Measurements from ENCODE around the gene OR6N1.

The OR6N1 gene

DNA sequence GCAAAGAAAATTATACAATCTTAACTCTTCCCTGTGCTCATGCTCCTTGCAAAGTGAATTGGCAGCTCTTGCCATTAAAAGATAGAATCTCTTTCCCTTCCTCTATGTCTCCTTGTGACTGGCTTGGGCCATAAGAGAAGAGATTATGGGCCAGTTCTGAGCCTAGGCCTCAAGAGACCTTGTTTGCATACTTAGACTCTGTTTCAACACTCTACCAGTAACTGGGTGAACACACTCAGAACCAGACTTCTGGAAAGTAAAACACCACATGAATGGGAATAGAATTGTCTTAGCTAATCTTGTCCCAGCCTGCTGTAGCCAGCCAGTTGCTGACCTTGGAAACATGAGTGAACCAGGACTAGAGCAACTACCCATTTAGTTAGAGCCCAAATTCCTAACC, 36.1 kb downstream of the OR6N1 start:
- no peak for DNase-seq

DNA sequence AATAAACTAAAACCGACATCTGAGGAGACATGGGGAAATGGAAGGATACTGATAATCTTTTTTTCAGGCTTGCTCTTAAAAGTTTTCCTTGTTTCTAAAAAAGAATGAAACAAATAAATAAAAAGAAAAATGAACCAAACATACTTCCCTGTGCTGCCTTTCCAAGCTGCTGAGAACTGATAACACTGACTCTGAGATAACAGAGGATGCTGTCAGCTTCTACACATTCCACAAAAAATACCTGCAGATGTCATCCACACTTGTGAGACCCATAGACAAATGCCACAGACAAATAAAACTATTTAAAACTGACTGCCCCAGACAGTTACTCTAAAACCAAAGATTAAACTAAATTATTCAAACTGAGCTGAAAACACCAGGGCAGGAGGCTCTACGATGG, 39.5 kb downstream of the OR6N1 start:
- no peak for DNase-seq

DNA sequence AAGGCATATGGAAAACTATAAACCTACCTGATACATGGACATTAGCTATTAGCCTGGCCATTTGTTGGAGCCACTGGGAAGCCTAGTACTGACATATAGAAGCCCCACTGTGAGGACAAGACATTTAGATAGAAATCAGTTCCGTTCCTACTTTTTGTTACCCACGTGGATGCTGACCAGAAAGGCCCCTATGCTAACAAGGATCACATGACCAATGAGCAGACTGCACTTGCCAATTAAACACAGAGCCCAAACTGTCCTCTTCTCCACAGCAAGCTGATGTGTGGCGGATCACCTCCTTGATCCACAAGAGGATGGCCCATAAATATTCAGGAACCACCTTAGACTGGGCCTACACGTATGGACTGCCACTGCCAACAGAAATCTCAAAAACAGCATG, 40.3 kb downstream of the OR6N1 start:
- no peak for DNase-seq

DNA sequence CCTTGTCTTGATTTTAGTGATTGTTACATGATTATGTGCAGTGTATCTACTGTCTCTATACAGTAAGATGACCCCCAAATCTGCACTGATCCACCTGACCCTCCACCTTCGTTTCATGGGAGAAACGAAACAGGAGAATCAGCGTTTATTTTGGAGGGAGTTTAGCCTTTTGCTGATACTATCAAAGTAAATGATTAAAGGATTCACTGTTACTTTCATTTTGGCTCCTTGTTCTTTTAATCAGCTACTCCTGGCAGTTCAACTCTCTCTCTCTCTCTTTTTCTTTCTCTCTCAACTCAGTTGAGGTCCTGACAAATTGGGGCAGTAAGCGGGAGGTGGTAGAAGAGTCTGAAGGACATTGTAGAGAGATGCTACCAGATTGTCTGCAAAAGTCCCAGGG, 41.5 kb downstream of the OR6N1 start:
- no peak for DNase-seq

DNA sequence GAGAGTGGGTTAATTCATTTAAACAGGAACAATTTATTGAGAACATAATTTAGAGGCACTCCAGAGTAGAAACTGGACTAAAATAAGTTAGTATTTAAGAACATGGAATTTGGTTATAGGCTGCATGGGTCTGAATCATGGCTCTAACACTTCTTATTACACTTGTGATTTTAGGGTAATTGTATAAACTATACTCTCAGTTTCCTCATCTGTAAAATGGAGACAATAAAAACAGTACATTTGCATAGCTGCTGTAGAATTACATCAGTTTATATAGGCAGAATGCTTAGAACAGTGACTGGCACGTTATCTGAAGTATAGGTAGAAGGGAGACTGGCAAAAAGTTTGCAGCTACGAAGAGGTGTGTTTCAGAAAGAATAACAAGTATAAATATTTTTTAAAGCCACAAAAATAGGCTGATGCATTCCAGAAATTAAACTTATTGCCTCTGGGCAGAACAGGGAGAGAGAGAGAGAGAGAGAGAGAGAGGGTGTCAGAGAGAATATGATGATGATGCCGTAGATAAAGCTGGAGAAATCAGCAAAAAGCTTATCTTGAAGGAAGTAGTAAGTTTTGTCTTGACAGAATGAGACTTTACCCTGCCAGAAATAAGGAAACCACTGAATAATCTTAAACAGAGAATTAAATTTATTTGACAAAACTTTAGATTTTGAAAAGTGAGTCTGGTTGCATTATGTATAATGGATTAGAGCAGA, 43.3 kb downstream of the OR6N1 start:
- no peak for DNase-seq

DNA sequence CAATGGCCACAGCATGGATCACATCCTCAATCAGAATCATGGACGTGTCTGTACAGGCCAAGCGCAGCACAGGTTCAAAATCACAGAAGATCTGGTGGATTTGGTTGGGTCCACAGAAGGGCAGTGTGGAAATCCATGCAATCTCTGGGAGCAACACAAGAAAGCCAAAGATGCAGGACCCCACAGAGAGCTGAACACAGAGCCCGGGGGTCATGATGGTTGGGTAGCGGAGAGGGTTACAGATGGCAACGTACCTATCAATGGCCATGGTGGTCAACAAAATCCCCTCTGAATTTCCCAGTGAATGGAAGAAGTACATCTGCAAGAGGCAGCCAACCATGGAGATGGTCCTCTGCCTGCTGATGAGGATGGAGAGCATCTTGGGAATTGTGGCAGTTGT, 47.6 kb downstream of the OR6N1 start:
- DNase-seq, result no peak

DNA sequence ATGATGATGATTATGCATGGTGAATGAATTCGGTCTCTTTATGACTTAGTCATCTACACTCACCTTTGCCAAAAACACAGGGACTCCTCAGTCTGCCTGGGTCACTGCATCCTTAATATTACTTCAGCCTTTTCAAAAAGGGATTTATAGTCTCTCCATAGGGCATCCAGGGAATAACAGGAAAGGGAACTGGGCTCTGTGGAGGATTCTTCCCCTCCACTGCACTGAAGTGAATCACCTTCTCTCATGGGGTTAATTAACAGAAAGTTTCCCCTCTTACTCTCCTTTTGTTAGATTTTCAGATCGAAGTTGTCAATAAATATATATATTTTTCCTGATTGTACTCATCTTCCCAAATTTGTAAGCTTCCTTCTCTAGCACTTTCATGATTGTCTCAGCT, 51.4 kb downstream of the OR6N1 start, which contains the start of gene OR6K3:
OR6K3 (minus strand) TSS at position 101 of the 400 bp plus-strand sequence. CDS start 2,605 bp downstream, outside the sequence.
- no peak for DNase-seq

DNA sequence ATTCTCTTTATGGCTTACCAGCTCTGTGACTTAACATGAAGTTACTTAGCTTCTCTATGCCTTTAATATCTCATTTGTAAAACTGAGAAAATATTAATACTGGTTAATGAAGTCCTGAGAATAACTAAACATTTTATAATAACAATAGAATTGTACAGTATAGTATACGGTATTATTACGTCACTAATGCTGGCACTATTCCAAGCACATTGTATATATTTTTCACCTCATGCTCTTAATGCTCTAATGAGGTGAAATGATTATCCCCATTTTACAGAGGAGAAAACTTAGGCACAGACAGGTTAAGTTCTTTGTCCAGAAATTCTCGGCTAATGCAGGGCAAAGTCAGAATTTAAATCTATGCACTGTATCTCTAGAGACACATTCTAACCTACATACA, 52.3 kb downstream of the OR6N1 start:
- DNase-seq, result no peak

DNA sequence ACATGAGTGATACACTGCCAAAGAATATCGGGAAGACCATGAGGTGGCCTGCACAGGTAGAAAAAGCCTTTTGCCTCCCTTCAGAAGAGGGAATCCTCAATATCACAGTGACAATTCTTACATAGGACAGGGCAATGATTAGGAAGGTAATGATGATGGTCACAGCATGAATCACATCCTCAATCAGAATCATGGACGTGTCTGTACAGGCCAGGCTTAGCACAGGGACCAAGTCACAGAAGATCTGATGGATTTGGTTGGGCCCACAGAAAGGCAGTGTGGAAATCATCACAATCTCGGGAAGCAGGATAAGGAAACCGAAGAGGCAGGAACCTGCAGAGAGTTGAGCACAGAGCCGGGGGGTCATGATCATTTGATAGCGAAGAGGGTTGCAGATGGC, 54.7 kb downstream of the OR6N1 start:
- no peak for DNase-seq

DNA sequence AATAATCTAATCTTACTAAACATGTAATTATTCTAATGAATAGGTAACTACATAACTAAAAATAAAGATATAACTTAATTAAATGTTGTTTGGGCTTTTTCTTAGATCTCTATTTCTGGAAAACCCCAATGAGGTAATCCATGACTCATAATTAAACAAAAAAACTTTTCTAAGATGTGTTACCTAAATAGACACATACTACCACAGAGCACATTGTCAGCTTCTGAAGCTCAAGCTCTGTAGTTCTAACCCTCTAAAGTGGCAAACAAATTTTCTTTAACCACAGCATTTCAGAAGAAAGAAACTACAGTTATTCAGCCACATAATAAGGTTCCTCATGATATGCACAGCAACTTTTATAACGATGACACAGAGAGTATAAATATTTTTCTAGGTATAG, 55.7 kb downstream of the OR6N1 start:
- DNase-seq, result no peak

DNA sequence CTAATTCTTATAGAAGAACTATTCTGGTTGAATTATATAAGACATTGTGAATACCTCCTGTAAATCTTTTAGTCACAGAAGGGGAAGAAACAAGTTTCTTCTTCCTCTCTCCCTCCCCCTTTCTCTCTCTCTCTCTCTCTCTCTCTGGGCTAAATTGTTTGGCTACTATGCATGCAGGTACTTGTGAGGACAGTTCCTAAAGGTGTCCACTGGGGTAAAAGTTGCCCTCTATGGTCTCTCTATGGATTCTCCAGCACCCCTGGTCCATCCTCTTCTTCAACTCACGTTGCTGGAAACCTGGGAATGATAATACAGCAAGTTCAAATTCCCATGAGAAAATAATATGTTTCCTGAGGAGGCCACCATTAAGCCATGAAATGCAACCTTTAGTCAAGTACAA, 57.2 kb downstream of the OR6N1 start:
- no peak for DNase-seq

All from eye (tissue), 1 donor.